ENCODE measurements around the gene PDE4B.

DNA sequence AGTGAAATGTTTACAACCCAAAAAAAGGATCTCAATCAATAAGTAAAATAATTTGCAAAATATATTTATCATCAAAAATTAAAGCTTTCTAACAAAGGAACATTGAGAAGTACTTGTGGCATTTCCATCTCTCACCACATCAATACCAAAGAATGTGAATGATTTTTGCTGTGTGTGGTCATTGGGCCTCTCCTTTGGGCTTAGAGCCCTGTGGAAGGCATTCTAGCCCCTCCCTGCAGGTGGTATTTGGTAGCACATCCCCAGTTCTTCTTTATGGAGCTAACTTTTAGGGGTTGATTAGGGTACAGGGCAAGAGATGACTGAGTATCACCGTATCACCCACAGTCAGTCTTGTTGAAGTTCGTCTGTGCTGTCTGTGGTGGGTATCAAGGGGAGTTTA lies 447.1 kb downstream of the PDE4B start:
- TF ChIP-seq POLR2A (IDR thresholded peaks at IDR 0.05) (no peak), CTCF (IDR thresholded peaks at IDR 0.05) (no peak)

All from body of pancreas (tissue), 4 donors.